ENCODE results near the gene GCNT1.

DNA sequence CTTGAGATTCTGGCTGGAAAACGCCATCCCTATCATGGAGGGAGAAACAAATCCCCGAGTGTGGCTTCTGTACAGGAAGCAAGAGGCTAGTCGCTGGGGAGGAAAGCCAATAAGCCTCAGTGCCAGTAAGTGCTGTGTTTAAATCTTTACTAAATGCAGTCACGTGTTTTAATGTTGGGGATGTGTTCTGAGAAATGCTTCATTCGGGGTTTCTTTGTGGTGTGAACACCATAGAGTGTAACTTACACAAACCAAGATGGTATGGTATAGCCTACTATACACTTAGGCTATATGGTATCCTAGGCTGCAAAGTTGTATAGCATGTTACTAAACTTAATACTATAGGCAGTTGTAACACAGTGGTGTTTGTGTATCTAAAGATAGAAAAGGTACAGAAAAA is 94.7 kb downstream of the GCNT1 start:
- TF ChIP-seq, protein P1, sequence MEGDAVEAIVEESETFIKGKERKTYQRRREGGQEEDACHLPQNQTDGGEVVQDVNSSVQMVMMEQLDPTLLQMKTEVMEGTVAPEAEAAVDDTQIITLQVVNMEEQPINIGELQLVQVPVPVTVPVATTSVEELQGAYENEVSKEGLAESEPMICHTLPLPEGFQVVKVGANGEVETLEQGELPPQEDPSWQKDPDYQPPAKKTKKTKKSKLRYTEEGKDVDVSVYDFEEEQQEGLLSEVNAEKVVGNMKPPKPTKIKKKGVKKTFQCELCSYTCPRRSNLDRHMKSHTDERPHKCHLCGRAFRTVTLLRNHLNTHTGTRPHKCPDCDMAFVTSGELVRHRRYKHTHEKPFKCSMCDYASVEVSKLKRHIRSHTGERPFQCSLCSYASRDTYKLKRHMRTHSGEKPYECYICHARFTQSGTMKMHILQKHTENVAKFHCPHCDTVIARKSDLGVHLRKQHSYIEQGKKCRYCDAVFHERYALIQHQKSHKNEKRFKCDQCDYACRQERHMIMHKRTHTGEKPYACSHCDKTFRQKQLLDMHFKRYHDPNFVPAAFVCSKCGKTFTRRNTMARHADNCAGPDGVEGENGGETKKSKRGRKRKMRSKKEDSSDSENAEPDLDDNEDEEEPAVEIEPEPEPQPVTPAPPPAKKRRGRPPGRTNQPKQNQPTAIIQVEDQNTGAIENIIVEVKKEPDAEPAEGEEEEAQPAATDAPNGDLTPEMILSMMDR (conservative IDR thresholded peaks at IDR 0.05; ENCODE audit: low read length), result no peak
- TF ChIP-seq EZH2phosphoT487 (IDR thresholded peaks at IDR 0.05; ENCODE audit: borderline replicate concordance), result no peak
